HG03469 (cell line): ENCODE data around the gene ZBTB34.
"Not testable (repeated sequence)": the region's sequence is repeated elsewhere in the genome, so short reads cannot be mapped to it uniquely, and the experiment has no call there.

ENCODE experiments used
- ATAC-seq: cut with Tn5 transposase; IDR thresholded peaks from one replicate; pipeline ENCODE4 v1.9.1; 2021; ENCODE audit warnings: mild to moderate bottlenecking, moderate library complexity, moderate number of reproducible peaks; ENCODE audit not compliant: unreplicated experiment

Gene ZBTB34, protein sequence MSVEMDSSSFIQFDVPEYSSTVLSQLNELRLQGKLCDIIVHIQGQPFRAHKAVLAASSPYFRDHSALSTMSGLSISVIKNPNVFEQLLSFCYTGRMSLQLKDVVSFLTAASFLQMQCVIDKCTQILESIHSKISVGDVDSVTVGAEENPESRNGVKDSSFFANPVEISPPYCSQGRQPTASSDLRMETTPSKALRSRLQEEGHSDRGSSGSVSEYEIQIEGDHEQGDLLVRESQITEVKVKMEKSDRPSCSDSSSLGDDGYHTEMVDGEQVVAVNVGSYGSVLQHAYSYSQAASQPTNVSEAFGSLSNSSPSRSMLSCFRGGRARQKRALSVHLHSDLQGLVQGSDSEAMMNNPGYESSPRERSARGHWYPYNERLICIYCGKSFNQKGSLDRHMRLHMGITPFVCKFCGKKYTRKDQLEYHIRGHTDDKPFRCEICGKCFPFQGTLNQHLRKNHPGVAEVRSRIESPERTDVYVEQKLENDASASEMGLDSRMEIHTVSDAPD

DNA sequence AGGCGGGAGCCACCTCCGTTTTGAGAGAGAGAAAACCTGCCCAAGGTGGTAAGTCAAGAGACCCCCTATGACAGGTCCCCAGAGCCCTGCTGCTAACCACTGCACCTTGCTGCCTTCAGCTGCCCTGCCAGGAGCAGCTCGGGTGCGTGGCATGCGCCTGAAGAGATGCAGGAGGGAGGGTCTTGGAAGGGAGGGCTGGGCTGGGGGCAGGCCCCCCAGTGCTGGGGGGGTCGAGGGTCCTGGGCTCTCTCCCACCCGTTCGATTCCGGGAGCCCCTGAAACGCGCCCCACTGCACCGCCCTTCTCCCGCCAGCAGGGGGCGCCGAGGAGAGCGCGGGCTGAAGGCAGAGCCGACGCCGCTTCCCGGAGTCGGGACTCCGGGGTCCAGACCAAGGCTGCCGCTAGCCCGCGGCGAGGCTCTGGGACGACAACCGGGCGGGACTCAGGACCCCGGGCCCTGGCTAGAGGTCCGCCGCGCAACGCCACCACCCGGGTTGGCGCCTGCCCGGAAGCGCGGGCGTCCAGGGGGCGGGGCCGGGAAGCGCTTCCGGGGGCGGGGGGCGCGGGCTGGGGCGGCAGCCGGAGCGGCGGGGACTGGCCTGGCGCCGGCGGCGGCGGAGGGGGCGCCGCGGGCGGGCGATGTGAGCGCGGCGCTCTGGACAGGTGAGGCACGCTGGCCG, at the start of gene ZBTB34:
ZBTB34 (plus strand) TSS at position 563 of the 680 bp plus-strand sequence. CDS start 18,761 bp downstream, outside the sequence.
- ATAC-seq = peak; percentile 42

DNA sequence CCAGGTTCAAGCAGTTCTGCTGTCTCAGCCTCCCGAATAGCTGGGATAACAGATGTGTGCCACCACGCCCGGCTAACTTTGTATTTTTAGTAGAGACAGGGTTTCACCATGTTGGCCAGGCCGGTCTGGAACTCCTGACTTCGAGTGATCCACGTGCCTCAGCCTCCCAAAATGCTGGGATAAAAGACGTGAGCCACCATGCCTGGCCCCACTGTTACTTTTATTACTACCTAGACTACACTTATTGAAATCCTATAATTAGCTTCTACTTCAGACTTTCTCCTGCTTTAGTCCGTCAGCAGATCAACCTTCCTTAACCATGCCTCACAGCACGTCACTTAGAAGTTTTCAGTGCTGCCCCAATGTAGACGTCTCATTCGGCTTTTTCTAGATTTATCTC, 47.4 kb upstream of the ZBTB34 start:
- ATAC-seq = no peak

GRCh38 chr9:126814091-126814490, 46.3 kb upstream of the ZBTB34 start:
- no peak for ATAC-seq

- ATAC-seq = not testable (repeated sequence)
Observed at GRCh38 chr9:126817615-126818014, 42.8 kb upstream of the ZBTB34 start.

DNA sequence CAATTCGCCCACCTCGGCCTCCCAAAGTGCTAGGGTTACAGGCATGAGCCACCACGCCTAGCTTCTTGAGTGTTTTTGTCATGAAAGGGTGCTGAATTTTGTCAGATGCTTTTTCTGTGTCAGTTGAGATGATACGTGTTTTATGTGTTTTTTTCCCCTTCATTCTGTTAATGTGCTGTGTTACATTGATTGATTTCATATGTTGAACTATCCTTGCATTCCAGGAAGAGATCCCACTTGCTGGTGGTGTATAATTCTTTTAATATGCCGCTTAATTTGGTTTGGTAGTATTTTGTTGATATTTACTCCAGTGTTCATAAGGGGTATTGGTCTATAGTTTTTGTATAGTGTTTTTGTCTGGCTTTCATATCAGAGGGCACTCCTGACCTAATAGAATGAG, 42.0 kb upstream of the ZBTB34 start:
- no peak for ATAC-seq

GRCh38 chr9:126819482-126819881, 41.0 kb upstream of the ZBTB34 start:
- ATAC-seq = no peak

DNA sequence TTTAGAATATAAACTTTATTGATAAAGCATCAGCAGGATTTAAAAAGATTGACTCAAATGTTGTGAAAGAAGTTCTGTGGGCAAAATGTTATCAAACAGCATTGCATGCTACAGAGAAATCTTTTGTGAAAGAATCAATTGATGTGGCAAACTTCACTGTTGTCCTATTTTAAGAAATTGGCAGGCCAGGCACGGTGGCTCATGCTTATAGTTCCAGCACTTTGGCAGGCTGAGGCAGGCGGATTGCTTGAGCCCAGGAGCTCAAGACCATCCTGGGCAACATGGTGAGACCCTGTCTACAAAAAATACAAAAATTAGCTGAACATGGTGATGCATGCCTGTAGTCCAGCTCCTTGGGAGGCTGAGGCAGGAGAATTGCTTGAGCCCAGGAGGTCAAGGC, 38.2 kb upstream of the ZBTB34 start:
- ATAC-seq = no peak

DNA sequence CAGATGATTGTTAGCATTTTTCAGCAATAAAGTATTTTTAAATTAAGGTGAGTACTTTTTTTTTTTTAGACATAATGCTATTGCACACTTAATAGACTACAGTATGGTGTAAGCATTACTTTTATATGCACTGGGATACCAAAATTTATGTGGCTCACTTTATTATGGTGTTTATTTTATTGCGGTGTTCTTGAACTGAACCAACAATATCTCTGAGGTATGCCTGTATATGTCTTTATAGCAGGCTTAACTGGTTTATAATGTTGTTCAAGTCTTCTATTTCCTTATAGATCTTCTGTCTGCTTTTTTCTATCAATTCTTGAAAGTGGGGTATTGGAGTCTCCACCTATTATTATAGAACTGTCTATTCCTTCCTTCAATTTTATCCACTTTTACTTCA, 37.6 kb upstream of the ZBTB34 start:
- no peak for ATAC-seq

DNA sequence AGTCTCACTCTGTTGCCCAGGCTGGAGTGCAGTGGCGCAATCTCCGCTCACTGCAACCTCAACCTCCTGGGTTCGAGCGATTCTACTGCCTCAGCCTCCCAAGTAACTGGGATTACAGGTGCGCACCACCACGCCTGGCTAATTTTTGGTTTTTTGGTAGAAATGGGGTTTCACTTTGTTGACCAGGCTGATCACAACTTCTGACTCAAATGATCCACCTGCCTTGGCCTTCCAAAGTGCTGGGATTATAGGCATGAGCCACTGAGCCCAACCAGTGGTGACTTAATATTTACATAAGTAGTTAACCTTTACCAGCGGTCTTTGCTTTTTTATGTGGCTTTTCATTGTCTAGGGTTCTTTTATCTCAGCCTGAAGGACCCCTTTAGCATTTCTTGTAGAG, 36.4 kb upstream of the ZBTB34 start:
- ATAC-seq = not testable (repeated sequence)

DNA sequence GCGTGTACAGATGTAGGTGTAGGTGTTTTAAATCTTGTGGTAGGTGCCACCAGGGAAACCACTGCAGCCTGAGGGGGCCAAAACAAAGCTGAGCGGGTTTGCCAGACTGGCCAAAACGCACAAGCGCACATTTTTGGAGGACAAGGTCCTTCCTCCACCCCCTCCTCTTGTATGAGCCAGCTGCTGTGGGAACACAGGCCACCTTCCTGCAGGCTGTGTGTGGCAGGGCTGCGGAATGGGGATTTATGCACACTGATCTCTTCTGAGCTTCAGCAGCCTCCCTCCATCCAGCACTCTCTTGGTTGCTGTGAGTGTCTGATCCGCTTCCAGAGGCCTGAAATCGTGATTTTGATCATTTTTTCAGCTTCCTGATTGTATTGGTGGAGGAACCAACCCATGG, 33.2 kb upstream of the ZBTB34 start:
- ATAC-seq = no peak

GRCh38 chr9:126829035-126829434, 31.4 kb upstream of the ZBTB34 start:
- no peak for ATAC-seq

- no peak for ATAC-seq
Observed at GRCh38 chr9:126830827-126831226, 29.6 kb upstream of the ZBTB34 start.

- ATAC-seq = no peak
Observed at GRCh38 chr9:126832440-126832839, 28.0 kb upstream of the ZBTB34 start.

- no peak for ATAC-seq
Observed at GRCh38 chr9:126833020-126833419, 27.4 kb upstream of the ZBTB34 start.

DNA sequence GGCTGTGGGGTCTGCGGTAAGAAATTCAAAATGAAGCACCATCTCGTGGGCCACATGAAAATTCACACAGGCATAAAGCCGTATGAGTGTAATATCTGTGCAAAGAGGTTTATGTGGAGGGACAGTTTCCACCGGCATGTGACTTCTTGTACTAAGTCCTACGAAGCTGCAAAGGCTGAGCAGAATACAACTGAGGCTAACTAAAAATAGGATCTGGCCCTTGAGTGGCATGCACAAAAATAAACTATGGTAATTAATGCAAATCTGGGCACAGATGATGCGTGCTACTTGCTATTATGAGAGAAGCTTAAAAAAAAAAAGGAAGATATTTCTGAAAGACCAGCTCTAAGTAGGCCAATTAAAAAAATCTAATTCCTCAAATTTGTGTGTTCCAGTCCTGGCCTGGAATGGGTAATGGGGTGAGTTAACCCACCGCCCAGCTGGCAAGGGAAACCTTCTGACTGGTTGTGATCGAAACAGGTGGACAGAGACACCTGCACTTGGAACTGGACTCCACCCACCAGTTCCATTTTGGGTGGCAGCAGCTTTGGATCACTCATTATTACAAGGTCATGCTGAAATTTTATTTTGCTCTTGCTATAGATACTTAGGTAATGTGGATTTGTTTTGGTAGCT, 26.6 kb upstream of the ZBTB34 start:
- no peak for ATAC-seq

- no peak for ATAC-seq
Observed at GRCh38 chr9:126834672-126835071, 25.8 kb upstream of the ZBTB34 start.

DNA sequence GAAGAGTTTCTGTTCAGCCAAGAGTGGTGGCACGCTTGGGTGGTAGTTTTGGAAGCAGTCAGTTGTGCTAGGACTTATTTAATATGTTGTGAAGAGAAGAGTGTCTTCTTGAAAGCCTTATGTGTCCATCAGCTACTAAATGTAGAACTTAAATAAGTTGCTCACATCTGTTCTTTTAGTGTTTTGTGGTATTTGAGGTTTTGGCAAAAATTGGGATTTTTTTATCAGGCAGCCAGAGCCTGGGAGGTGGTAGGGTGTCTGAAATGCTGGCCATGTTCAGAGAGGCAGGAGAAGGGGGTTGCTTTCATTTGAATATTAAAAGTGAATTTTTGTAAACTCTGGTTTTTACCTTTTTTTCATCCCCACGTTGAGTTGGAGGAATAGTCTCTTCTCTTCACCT, 24.2 kb upstream of the ZBTB34 start:
- ATAC-seq = no peak

- no peak for ATAC-seq
Observed at GRCh38 chr9:126838055-126838811, 22.2 kb upstream of the ZBTB34 start.

GRCh38 chr9:126838895-126839294, 21.5 kb upstream of the ZBTB34 start:
- ATAC-seq = no peak

- ATAC-seq = no peak
Observed at GRCh38 chr9:126839301-126839700, 21.1 kb upstream of the ZBTB34 start.
